Activated T-cell treated with anti-CD3 and anti-CD28 coated beads for 4 hours (primary cell): ENCODE results near the gene RRAD.
"Not testable (repeated sequence)": the region's sequence is repeated elsewhere in the genome, so short reads cannot be mapped to it uniquely, and the experiment has no call there.

Experiments used
- DNase-seq: peaks from one replicate; pipeline ENCODE4 v3.0.0-alpha.2; 2020

RRAD gene

DNA sequence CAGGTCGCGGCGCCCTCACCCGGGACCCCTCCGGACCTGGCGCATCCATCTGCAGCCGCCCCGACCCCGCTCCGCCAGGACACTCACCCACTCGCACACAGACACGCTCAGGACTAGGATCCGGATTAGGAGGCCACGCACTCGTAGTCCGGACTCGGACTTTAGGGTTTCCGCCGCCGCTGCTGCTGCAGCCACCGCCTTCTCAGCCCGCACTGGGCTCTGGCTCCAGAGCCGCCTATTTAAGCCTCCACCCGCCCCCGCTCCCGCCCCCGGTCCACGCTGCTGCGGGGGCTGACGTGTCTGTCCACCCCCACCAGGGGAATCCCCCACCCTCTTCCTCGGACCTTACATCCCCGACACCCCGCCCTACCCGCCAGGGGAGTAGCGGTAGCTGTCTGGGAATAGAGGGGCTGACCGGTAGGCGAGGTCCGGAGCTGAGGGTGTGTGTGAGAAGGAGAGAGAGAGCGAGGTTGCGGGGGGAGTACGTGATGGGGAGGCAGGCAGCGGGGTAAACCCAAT, at the start of gene RRAD:
Gene RRAD, minus strand, starts transcription at position 214 of the 519 bp plus-strand sequence. CDS start 356 bp downstream, outside the sequence.
- no peak for DNase-seq

DNA sequence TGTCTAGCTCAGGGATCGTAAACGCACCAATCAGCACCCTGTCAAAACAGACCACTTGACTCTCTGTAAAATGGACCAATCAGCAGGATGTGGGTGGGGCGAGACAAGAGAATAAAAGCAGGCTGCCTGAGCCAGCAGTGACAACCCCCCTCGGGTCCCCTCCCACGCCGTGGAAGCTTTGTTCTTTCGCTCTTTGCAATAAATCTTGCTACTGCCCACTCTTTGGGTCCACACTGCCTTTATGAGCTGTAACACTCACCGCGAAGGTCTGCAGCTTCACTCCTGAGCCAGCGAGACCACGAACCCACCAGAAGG, 49.6 kb upstream of the RRAD start:
- DNase-seq: peak; percentile 37

DNA sequence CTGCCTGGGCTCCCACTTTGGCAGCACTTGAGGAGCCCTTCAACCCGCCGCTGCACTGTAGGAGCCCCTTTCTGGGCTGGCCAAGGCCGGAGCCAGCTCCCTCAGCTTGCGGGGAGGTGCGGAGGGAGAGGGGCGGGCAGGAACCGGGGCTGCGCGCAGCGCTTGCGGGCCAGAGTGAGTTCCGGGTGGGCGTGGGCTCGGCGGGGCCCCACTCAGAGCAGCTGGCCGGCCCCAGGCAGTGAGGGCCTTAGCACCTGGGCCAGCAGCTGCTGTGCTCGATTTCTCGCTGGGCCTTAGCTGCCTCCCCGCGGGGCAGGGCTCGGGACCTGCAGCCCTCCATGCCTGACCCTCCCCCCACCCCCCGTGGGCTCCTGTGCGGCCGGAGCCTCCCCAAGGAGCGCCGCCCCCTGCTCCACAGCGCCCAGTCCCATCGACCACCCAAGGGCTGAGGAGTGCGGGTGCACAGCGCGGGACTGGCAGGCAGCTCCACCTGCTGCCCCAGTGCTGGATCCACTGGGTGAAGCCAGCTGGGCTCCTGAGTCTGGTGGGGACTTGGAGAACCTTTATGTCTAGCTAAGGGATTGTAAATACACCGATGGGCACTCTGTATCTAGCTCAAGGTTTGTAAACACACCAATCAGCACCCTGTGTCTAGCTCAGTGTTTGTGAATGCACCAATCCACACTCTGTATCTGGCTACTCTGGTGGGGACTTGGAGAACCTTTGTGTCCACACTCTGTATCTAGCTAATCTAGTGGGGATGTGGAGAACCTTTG, 49.0 kb upstream of the RRAD start:
- not testable (repeated sequence) for DNase-seq

DNA sequence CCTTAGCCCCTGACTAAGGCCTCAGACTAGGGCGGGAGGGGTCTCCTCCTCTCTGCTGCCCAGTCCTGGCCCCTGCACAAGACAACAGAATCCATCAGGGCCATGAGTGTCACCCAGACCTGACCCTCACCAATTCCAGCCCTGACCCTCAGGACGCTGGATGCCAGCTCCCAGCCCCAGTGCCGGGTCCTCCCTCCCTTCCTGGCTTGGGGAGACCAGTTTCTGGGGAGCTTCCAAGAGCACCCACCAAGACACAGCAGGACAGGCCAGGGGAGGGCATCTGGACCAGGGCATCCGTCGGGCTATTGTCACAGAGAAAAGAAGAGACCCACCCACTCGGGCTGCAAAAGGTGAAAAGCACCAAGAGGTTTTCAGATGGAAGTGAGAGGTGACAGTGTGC, 48.4 kb upstream of the RRAD start:
- no peak for DNase-seq

GRCh38 chr16:66972983-66973382, 47.6 kb upstream of the RRAD start:
- no peak for DNase-seq

- DNase-seq: no peak
Measured at GRCh38 chr16:66970775-66971720, 45.7 kb upstream of the RRAD start.

- DNase-seq: no peak
Measured at GRCh38 chr16:66968847-66969246, 43.5 kb upstream of the RRAD start.

- DNase-seq: no peak
Measured at GRCh38 chr16:66964049-66964448, 38.7 kb upstream of the RRAD start.

- DNase-seq: no peak
Measured at GRCh38 chr16:66961914-66962313, 36.6 kb upstream of the RRAD start.

DNA sequence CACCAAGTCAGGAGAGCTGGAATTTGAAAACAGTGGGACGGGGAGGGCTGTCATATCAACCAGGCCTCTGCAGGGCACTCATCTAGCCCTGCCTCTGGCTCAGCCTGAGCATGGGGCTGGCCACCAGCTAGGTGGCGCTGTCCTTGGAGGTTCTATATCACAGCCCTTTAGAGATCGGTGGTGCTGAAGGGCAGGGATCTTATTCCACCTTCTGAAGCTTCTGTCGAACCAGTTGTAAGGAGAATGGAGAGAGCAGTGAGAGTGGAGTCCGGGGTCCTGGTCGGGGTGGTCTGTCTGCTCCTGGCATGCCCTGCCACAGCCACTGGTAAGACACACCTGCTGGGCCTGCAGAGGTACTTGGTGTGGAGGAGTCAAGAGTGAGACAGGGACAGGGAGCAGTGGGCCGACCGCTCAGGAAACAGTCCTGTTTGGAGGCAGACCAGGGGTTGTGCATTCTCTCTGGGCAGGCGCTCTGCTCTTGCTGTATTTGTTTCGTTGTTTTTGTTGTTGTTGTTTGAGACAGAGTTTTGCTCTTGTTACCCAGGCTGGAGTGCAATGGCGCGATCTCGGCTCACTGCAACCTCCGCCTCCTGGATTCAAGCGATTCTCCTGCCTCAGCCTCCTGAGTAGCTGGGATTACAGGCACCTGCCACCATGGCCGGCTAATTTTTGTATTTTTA, 35.9 kb upstream of the RRAD start, which contains the start of gene CES3:
Gene CES3, plus strand, starts transcription at position 202 of the 680 bp plus-strand sequence. Its CDS starts 42 bp downstream, at position 244.
- DNase-seq: no peak

DNA sequence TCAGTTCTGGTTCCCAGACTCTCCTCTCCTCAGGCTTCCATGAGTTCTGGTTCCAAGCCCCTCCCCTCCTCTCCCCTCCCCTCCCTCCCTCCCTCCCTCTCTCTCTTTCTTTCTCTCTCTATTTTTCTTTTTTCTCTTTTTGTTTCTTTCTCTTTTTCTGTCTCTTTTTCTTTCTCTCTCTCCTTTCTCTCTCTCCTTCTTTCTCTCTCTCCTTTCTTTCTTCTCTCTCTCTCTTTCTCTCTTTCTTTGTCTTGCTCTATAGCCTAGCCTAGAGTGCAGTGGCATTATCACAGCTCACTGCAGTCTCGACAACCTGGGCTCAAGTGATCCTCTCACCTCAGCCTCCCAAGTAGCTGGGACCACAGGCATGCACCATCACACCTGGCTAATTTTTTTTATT, 34.9 kb upstream of the RRAD start:
- DNase-seq: no peak

DNA sequence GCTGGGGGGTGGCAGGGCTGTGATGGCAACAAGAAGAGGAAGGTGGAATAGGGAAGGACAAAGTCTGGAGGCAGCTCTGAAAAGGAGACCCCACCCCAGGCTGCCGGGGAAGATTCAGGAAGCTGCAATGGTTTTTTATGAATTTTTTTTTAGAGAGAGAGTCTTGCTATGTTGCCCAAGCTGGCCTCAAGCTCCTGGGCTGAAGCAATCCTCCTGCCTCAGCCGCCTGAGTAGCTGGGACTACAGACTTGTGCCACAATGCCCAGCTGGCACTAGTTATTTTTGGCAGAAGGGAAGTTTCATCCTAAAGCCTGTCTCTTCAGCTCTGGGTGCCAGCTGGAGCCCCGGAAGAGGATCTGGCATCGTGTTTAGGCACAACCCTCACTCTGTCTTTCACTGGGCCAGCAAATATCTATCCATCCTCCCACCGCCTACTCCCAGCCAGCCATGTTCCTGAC, 34.4 kb upstream of the RRAD start:
- no peak for DNase-seq

DNA sequence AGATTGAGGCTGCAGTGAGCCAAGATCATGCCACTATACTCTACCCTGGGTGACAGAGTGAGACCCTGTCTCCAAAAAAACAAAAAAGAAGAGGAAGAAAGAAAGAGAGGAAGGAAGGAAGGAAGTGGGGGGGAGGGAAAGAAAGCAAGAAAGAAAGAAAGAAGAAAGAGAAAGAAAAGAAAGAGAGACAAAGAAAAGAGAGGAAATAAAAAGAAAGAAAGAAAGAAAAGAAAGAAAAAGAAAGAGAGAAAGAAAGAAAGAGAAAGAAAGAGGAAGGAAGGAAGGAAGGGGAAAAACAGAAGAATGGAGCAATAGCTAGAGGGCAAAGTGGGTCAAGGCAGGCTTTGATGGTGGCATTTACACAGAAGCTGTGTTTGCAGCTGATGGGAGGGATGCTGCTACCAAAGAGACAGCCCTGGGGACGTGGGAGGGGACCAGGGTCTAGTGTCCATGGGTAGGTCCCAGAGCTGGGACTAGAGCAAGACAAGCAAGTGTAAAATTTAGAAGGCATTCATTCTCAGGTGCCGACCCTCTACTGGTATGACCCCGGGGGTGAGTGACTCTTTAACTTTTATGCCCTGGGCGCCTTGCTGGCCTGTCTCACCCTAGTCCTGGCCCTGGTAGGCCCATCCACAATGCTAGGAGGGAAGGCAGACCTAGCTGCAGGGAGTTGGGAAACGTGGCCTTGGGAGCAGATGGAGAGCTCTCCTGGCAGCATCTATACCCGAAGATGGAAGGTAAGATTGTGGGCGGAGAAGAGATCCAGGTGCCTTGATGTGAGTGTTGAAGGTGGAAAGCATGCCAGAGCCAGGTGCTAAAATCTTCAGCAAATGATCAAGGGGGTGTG, 33.7 kb upstream of the RRAD start:
- DNase-seq: no peak

DNA sequence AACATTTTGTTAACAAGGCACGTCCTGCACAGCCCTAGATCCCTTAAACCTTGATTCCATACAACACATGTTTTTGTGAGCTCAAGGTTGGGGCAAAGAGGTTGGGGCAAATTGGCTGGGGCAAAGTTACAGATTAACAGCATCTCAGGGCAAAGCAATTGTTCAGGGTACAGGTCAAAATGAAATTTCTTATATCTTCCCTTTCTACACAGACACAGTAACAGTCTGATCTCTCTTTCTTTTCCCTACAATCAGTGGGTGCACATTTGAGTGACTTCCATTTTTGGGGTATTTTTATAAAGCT, 30.8 kb upstream of the RRAD start:
- not testable (repeated sequence) for DNase-seq

GRCh38 chr16:66955363-66956153, 30.2 kb upstream of the RRAD start:
- not testable (repeated sequence) for DNase-seq

DNA sequence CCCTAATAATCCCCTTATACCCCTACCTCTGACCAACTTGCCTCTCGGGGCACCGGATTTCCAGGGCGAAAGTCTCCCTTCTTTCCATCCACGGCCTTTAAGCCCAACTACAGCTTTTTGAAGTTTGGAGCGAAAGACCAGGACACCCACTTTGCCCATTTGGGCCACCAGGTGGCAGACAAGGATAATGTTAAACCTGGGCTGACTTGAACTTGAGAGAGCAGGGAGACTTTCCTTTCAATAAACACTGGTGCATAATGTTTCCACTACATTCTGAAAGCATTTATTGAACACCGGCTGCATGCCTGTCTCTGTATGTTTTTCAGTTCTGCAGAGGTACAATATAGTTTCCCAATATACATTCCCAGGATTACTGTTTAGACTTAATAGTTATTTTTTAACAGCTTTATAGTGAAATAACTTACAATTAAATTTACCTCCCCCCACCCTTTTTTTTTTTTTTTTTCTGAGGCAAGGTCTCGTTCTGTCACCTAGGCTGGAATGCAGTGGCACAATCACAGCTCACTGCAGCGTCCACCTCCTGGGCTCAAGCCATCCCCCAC, 28.8 kb upstream of the RRAD start:
- peak; percentile 73 for DNase-seq

- DNase-seq: no peak
Measured at GRCh38 chr16:66953462-66954096, 28.2 kb upstream of the RRAD start.

GRCh38 chr16:66952430-66953110, 27.2 kb upstream of the RRAD start:
- no peak for DNase-seq

GRCh38 chr16:66950971-66951790, 25.8 kb upstream of the RRAD start:
- no peak for DNase-seq
